Measurements from ENCODE around the gene UBE2K. TPM values are rescaled to one million over a fixed set of nuclear protein-coding genes. Genes with fewer than 3 reads are reported as not detected.
A peak's percentile ranks its signal among the peaks of the same experiment; 100 is the strongest.

The UBE2K gene
- total and polyA plus RNA-seq, 2 of the 13 experiments (the other 11 are each of a cell fraction or from before 2014, with no cell fraction given), result 36.2 to 81.0 TPM

DNA sequence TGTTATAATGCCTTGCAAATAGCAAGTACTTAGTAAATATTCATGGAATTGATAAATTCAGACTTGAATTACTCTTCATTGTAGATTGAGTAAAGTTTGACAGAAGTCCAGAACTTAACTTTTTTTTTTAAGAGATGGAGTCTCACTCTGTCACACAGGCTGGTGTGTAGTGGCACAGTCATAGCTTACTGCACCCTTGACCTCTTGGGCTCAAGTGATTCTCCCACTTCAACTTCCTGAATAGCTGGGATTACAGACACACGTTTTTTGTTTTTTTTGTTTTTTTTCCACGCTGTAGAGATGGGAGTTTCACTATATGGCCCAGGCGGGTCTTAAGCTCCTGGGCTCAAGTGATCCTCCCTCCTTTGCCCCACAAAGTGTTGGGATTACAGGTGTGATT is 32.1 kb downstream of the UBE2K start:
- peaks cover 89% of the 10 kb centered on the region for H3K79me2 ChIP-seq (ENCODE audit: insufficient read depth, low read length)
- ChIA-PET POLR2A (interaction anchor here (0.7 kb wide), 1 partner anchor 32 kb away, joined by 3 read pairs; the partner anchor contains the start of gene UBE2K), CTCF (ENCODE audit: low intra/inter-chr PET ratio, low total read pairs) (no interaction called here)
- H3K27ac ChIP-seq (ENCODE audit: extremely low read length, insufficient read depth, low read length), result peak overlapping the region; percentile 19
- no TSS peak for BruUV-seq (replicated peaks)
- in situ Hi-C loops (cut with HindIII; ENCODE audit: extremely low pct_ligation_motif_present, low pct_unique_long_range_greater_than_20kb), result no loop called here
- H3K4me2 ChIP-seq (ENCODE audit: low read depth, low read length), result no peak overlapping the region
- no peak overlapping the region for H3K9ac ChIP-seq (ENCODE audit: insufficient read depth, low read depth, low read length)
- no peaks in the 10 kb centered on the region for H3K9me3 ChIP-seq (ENCODE audit: low read length)
- FAIRE-seq, result no peak
- TF ChIP-seq SAP130 (CRISPR knock-in tag; IDR thresholded peaks at IDR 0.05; ENCODE audit: low read depth), result 0 out of 2 replicates have a peak, but pooled peaks have one; percentile 17
- no peak for TF ChIP-seq ZNF33A (CRISPR knock-in tag; IDR thresholded peaks at IDR 0.05; ENCODE audit: borderline replicate concordance)
- peak; percentile 56; the same call in 1 of the 2 replicates for TF ChIP-seq ZFP90 (CRISPR knock-in tag; IDR thresholded peaks at IDR 0.05; ENCODE audit: borderline replicate concordance)
- peak; percentile 38; the same call in 1 of the 2 replicates for TF ChIP-seq NR2F6 (IDR thresholded peaks at IDR 0.05)
- peak; percentile 7; the same call in 1 of the 2 replicates for TF ChIP-seq NR2F6 (CRISPR knock-in tag; IDR thresholded peaks at IDR 0.05)
- TF ChIP-seq ZNF24 (IDR thresholded peaks at IDR 0.05), result no peak
- H3K4me3 ChIP-seq (replicated peaks in 1 of 3; ENCODE audit: insufficient read depth in 1 of 3, low read depth in 2 of 3, low read length in 3 of 3), result no peak overlapping the region
- WGBS (ENCODE audit: low lambda C conversion rate), result 61% methylated on average over 3 of the region's 3 CpGs
- H2AFZ ChIP-seq (ENCODE audit: low read length), result no peak overlapping the region
- H3K27me3 ChIP-seq (ENCODE audit: control insufficient read depth in 1 of 2, insufficient read depth in 2 of 2, low read length in 2 of 2), result no peaks in the 10 kb centered on the region
- peaks cover 33% of the 10 kb centered on the region for H4K20me1 ChIP-seq (ENCODE audit: insufficient read depth, low read length)
- peak; percentile 9 for DNase-seq (ENCODE audit: low spot score)
- H3K36me3 ChIP-seq (replicated peaks in 1 of 2; ENCODE audit: control insufficient read depth in 1 of 2, insufficient read depth in 2 of 2, low read length in 2 of 2), result peaks cover 3 to 16% of the 10 kb centered on the region in 2 experiments; a peak in 1 of 5 replicates
- H3K4me1 ChIP-seq (ENCODE audit: insufficient read depth, low read length), result peaks cover 16% of the 10 kb centered on the region
- peak; percentile 81 for ATAC-seq
- intact Hi-C loops (cut with micrococcal nuclease; ENCODE audit: unreplicated experiment), result no loop called here

- peaks cover 16% of the 10 kb centered on the region for H3K4me1 ChIP-seq (ENCODE audit: insufficient read depth, low read length)
- H3K79me2 ChIP-seq (ENCODE audit: insufficient read depth, low read length), result peaks cover 87% of the 10 kb centered on the region
- no peak overlapping the region for H3K9ac ChIP-seq (ENCODE audit: insufficient read depth, low read depth, low read length)
- H2AFZ ChIP-seq (ENCODE audit: low read length), result no peak overlapping the region
- no peaks in the 10 kb centered on the region for H3K27me3 ChIP-seq (ENCODE audit: control insufficient read depth in 1 of 2, insufficient read depth in 2 of 2, low read length in 2 of 2)
- DNase-seq (ENCODE audit: low spot score) (no peak), FAIRE-seq (no peak), ATAC-seq (no peak)
- peaks cover 40% of the 10 kb centered on the region for H4K20me1 ChIP-seq (ENCODE audit: insufficient read depth, low read length)
- no peak overlapping the region for H3K27ac ChIP-seq (ENCODE audit: extremely low read length, insufficient read depth, low read length)
- 97% methylated on average over 2 of the region's 2 CpGs for whole genome bisulfite sequencing (ENCODE audit: low lambda C conversion rate)
- CTCF ChIA-PET (ENCODE audit: low intra/inter-chr PET ratio, low total read pairs), result no interaction called here
- H3K36me3 ChIP-seq (replicated peaks in 1 of 2; ENCODE audit: control insufficient read depth in 1 of 2, insufficient read depth in 2 of 2, low read length in 2 of 2), result peaks cover 1 to 16% of the 10 kb centered on the region in 2 experiments; a peak in 2 of 5 replicates
- in situ Hi-C loops (cut with HindIII; ENCODE audit: extremely low pct_ligation_motif_present, low pct_unique_long_range_greater_than_20kb), result no loop called here
- TF ChIP-seq MAFF (IDR thresholded peaks at IDR 0.05; ENCODE audit: low read depth, low read length) (peak; percentile 51; the same call in 1 of the 2 replicates), MAFK (conservative IDR thresholded peaks at IDR 0.05 in 1 of 2, IDR thresholded peaks at IDR 0.05 in 1 of 2; ENCODE audit: low read length in 2 of 2) (peak; percentile 36 to 67; a peak in 2 of 4 replicates), KLF15 (CRISPR knock-in tag; IDR thresholded peaks at IDR 0.05; ENCODE audit: borderline replicate concordance) (no peak), AHR (CRISPR knock-in tag; IDR thresholded peaks at IDR 0.05) (no peak)
- no peak overlapping the region for H3K4me2 ChIP-seq (ENCODE audit: low read depth, low read length)
- H3K9me3 ChIP-seq (ENCODE audit: low read length), result no peaks in the 10 kb centered on the region
- intact Hi-C loops (cut with micrococcal nuclease; ENCODE audit: unreplicated experiment), result no loop called here
- H3K4me3 ChIP-seq (replicated peaks in 1 of 3; ENCODE audit: insufficient read depth in 1 of 3, low read depth in 2 of 3, low read length in 3 of 3), result no peak overlapping the region
- no TSS peak for BruUV-seq (replicated peaks)
- POLR2A ChIA-PET, result no interaction called here
Measured at GRCh38 chr4:39731908-39732307, 34.0 kb downstream of the UBE2K start.

Data from HepG2 (cell line).